Breast epithelium (tissue), 3 donors: ENCODE measurements around the gene GPX3.

ENCODE experiments used
- CTCF ChIP-seq, 3 donors: fragments of 450-650 bp; IDR thresholded peaks; one replicate each; pipeline ENCODE4 v1.5.1; 2016 to 2017; ENCODE audit warnings: antibody characterized with exemption in 3 of 3, mild to moderate bottlenecking in 3 of 3, moderate library complexity in 3 of 3
- POLR2A ChIP-seq: fragments of 450-650 bp; IDR thresholded peaks from one replicate; pipeline ENCODE4 v1.6.1; 2016; ENCODE audit warnings: antibody characterized with exemption, mild to moderate bottlenecking, moderate library complexity

DNA sequence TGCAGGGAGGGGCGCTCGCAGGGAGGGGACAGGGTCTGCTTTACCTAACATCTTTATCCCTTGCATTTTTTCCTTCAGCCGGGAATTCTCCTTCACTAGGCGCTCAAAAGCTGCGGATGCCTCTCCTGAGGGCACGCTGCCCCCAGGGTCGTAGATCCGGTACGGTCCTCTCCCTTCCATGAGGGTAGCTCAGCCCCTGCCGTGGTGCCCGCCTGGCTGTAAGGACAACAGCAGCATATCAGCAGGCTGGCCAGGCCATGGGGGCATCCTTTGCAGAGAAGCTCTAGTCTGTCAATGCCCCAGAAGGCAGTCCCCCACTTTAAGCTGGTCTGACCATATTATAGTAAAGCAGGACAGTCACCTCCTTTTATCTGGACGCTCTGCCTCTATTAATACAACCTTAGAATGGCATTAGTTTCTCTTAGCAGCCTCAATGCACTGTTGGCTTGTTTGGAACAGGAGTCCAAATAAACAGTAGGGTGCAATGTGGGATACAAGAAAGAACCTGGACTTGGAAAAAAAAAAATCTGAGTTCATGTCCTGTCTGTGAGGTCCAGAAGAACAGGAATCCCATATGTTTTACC, 44.6 kb downstream of the GPX3 start:
- no peak for TF ChIP-seq CTCF (IDR thresholded peaks at IDR 0.05)
- TF ChIP-seq POLR2A: no peak
